ENCODE data around the gene TOR4A.
A peak's percentile ranks its signal among the peaks of the same experiment; 100 is the strongest.

The TOR4A gene

GRCh38 chr9:137278721-137279711, 1.5 kb downstream of the TOR4A start:
- no peak for TF ChIP-seq CTCF (IDR thresholded peaks at IDR 0.05; ENCODE audit: low read depth, low read length, missing control alignments)
- Histone ChIP-seq H3K27ac (no peak overlapping the region), H3K36me3 (replicated peaks) (peaks cover 15% of the 10 kb centered on the region), H3K4me3 (ENCODE audit: low read depth, low read length) (peak overlapping the region; percentile 63), H3K27me3 (replicated peaks) (no peaks in the 10 kb centered on the region)
- in situ Hi-C loops (cut with HindIII; ENCODE audit: low pct_ligation_motif_present, low sequenced_read_pairs) = no loop called here
- no peak for DNase-seq

- no peak overlapping the region for H3K27ac ChIP-seq
- H3K27me3 ChIP-seq (replicated peaks) = no peaks in the 10 kb centered on the region
- in situ Hi-C loops (cut with HindIII; ENCODE audit: low pct_ligation_motif_present, low sequenced_read_pairs) = no loop called here
- H3K4me3 ChIP-seq (ENCODE audit: low read depth, low read length) = no peak overlapping the region
- TF ChIP-seq CTCF (IDR thresholded peaks at IDR 0.05; ENCODE audit: low read depth, low read length, missing control alignments) = no peak
- no peak for DNase-seq
- peaks cover 11% of the 10 kb centered on the region for H3K36me3 ChIP-seq (replicated peaks)
These were observed 2.4 kb downstream of the TOR4A start for GRCh38 chr9:137279741-137280473.

DNA sequence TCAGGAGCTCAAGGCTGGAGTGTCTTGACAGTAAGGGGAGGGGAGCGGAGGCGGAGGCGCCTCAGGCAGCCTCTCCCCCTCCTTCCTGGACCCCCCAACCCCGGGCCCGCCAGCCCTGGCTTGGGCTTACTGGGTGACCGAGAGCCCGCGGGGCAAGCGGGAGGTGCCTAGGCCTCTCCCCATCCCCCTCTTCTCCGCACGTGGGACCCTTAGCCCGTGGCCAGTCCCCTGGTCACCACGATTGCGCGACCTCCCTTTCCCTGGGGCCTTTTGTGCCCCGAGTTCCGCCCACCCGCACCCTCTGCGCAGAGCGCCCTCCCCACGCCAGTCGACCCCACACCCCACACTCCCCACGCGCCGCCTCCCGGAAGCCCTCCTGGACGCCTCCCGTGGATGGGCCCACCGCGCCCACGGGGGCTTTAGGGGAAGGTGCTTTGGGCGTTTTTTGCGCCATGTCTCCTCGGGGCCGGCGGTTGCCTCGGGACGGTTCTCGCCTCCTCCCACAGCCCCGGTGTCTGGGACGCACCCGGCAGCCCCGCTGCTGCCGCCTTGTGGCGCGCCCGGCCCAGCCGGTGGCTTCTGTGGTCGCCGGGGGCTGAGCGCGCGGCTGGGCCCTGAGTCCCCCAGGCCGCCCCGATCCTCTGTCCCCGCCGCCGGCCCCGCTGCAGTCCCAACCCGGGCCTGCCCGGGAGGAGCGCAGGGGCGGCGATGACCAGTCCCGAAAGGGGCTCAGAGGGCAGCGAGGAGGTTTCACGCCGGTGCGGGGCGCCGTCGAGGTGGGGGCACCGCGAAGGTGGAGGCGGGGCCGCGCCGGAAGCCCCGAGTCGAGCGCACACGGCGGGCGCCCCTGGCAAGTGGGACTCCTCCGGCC, 3.2 kb downstream of the TOR4A start:
- in situ Hi-C loops (cut with HindIII; ENCODE audit: low pct_ligation_motif_present, low sequenced_read_pairs) = no loop called here
- Histone ChIP-seq H3K27ac (no peak overlapping the region), H3K4me3 (ENCODE audit: low read depth, low read length) (peak overlapping the region; percentile 32), H3K36me3 (replicated peaks) (peaks cover 11% of the 10 kb centered on the region), H3K27me3 (replicated peaks) (no peaks in the 10 kb centered on the region)
- TF ChIP-seq CTCF (IDR thresholded peaks at IDR 0.05; ENCODE audit: low read depth, low read length, missing control alignments) = peak; percentile 56
- no peak for DNase-seq

DNA sequence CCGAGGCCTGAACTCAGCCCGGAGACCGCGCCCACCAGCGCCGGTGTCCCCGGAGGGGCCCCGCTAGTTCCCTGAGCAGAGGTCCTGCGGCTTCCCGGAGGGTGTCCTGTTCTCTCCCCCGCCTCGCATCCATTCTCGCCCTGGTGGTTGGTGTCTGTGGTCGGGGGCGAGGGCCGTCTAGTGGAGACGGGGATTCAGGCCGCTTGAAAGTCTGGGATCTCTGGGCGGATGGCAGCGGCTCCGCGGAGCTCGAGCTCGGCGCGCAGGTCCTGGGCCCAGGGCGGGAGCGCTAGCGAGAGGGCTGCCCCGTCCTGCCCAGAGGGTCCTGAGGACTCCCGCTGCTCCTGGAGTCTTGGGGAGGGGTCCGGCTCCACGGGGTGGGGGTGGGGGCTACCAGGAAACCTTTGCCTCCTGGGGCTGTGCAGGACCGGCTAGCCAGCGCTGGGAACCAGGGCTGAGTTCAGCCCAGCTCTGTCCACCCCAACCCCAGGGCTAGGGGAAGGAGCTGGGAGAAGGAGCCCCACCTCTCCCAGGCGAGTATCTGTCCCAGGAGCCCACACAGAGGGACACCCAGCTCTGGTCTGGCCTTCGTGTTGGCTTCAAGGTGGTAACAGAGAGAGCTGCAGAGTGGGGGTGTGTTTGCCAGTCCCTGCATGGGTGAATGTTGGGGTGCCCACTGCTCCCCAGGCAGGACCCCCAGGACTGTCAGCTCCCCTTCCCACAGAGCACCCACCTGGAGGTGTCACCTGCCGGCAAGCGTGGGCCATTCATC, 4.0 kb downstream of the TOR4A start:
- Histone ChIP-seq H3K36me3 (replicated peaks) (peaks cover 11% of the 10 kb centered on the region), H3K27me3 (replicated peaks) (no peaks in the 10 kb centered on the region), H3K4me3 (ENCODE audit: low read depth, low read length) (peak overlapping the region; percentile 15), H3K27ac (no peak overlapping the region)
- TF ChIP-seq CTCF (IDR thresholded peaks at IDR 0.05; ENCODE audit: low read depth, low read length, missing control alignments) = no peak
- in situ Hi-C loops (cut with HindIII; ENCODE audit: low pct_ligation_motif_present, low sequenced_read_pairs) = no loop called here
- DNase-seq = no peak

DNA sequence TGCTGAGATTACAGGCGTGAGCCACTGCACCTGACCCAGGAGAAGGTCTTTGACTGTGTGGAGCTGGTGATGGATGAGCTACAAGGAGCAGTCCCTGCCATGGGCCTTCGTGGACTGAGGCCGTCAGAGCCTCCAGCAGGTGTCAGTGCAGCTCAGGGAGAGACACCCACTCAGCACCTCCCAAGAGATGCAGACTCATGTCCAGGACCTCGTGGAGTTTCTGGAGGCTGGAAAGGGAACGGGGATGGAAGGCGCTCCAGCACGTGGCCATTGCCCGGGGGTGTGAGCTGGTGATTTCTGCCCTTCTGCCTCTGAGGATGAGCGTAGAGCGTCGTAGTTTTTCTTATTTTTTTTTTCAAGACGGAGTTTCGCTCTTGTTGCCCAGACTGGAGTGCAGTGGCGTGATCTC, 9.5 kb downstream of the TOR4A start:
- DNase-seq = peak; percentile 74
- TF ChIP-seq CTCF (IDR thresholded peaks at IDR 0.05; ENCODE audit: low read depth, low read length, missing control alignments) = peak; percentile 80

More for the DNA sequence above, 9.5 kb downstream of the TOR4A start:
- Histone ChIP-seq H3K36me3 (replicated peaks) (no peaks in the 10 kb centered on the region), H3K27ac (no peak overlapping the region), H3K4me3 (ENCODE audit: low read depth, low read length) (no peak overlapping the region), H3K27me3 (replicated peaks) (no peaks in the 10 kb centered on the region)
- in situ Hi-C loops (cut with HindIII; ENCODE audit: low pct_ligation_motif_present, low sequenced_read_pairs) = no loop called here
